ENCODE results near the gene ATXN7L1.

DNA sequence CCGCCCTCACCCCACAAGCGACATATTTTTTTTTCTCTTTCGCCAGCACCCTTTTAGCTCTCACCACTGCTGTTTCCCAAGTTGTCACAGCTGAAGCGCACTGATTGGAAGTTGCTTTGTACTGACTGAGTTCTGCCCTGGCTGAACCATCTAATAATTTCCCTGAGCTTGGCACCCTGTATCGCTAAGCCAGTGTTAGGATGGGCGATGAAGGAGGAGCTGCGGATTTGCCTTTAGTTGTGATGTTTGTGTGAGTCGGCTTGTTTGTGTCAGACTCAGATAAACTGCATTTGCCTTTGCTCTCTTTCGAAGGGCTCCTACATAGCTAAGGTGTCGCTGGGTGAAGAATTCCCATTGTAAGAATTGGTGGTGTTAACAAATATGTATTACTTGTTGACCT lies 1.3 kb upstream of the ATXN7L1 start:
- TF ChIP-seq, protein P1, sequence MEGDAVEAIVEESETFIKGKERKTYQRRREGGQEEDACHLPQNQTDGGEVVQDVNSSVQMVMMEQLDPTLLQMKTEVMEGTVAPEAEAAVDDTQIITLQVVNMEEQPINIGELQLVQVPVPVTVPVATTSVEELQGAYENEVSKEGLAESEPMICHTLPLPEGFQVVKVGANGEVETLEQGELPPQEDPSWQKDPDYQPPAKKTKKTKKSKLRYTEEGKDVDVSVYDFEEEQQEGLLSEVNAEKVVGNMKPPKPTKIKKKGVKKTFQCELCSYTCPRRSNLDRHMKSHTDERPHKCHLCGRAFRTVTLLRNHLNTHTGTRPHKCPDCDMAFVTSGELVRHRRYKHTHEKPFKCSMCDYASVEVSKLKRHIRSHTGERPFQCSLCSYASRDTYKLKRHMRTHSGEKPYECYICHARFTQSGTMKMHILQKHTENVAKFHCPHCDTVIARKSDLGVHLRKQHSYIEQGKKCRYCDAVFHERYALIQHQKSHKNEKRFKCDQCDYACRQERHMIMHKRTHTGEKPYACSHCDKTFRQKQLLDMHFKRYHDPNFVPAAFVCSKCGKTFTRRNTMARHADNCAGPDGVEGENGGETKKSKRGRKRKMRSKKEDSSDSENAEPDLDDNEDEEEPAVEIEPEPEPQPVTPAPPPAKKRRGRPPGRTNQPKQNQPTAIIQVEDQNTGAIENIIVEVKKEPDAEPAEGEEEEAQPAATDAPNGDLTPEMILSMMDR (tag by site-specific recombination; IDR thresholded peaks at IDR 0.05), result no peak
- TF ChIP-seq ZBTB21 (tag by site-specific recombination; IDR thresholded peaks at IDR 0.05) (no peak), ZNF777 (tag by site-specific recombination; IDR thresholded peaks at IDR 0.05; ENCODE audit: borderline replicate concordance) (no peak), BCL11A (tag by site-specific recombination; IDR thresholded peaks at IDR 0.05; ENCODE audit: low read depth) (no peak), MZF1 (tag by site-specific recombination; IDR thresholded peaks at IDR 0.05; ENCODE audit: borderline replicate concordance) (no peak), ZNF398 (tag by site-specific recombination; IDR thresholded peaks at IDR 0.05) (no peak), HOXD13 (CRISPR knock-in tag; IDR thresholded peaks at IDR 0.05; ENCODE audit: borderline replicate concordance) (no peak), MEIS1 (CRISPR knock-in tag; IDR thresholded peaks at IDR 0.05; ENCODE audit: borderline replicate concordance) (no peak), ZNF76 (tag by site-specific recombination; IDR thresholded peaks at IDR 0.05; ENCODE audit: borderline replicate concordance, low read depth) (no peak)
- TF ChIP-seq, protein P2, sequence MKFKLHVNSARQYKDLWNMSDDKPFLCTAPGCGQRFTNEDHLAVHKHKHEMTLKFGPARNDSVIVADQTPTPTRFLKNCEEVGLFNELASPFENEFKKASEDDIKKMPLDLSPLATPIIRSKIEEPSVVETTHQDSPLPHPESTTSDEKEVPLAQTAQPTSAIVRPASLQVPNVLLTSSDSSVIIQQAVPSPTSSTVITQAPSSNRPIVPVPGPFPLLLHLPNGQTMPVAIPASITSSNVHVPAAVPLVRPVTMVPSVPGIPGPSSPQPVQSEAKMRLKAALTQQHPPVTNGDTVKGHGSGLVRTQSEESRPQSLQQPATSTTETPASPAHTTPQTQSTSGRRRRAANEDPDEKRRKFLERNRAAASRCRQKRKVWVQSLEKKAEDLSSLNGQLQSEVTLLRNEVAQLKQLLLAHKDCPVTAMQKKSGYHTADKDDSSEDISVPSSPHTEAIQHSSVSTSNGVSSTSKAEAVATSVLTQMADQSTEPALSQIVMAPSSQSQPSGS (tag by site-specific recombination; IDR thresholded peaks at IDR 0.05; ENCODE audit: low read depth), result no peak
- TF ChIP-seq, protein P3, sequence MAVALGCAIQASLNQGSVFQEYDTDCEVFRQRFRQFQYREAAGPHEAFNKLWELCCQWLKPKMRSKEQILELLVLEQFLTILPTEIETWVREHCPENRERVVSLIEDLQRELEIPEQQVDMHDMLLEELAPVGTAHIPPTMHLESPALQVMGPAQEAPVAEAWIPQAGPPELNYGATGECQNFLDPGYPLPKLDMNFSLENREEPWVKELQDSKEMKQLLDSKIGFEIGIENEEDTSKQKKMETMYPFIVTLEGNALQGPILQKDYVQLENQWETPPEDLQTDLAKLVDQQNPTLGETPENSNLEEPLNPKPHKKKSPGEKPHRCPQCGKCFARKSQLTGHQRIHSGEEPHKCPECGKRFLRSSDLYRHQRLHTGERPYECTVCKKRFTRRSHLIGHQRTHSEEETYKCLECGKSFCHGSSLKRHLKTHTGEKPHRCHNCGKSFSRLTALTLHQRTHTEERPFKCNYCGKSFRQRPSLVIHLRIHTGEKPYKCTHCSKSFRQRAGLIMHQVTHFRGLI (tag by site-specific recombination; IDR thresholded peaks at IDR 0.05), result no peak

Measured in HEK293 (cell line).